Vagina (tissue), 2 donors: ENCODE results near the gene RESP18. TPM values are rescaled to one million over a fixed set of nuclear protein-coding genes. Genes with fewer than 3 reads are reported as not detected.

Source experiments
- DNase-seq, 2 donors: peaks; one replicate each; pipeline ENCODE4 v3.0.0-alpha.2; 2017; ENCODE audit errors: extremely low spot score in 2 of 2
- H3K27ac ChIP-seq: fragments of 200-600 bp; sonication (generic); one replicate; pipeline ENCODE4 v1.5.1; 2019
- H3K27me3 ChIP-seq: fragments of 200-600 bp; sonication (generic); one replicate; pipeline ENCODE4 v1.5.1; 2019
- H3K36me3 ChIP-seq, 2 donors: fragments of 200-600 bp; sonication (generic); one replicate each; pipeline ENCODE4 v1.5.1; 2017 to 2019
- H3K4me1 ChIP-seq: fragments of 200-600 bp; sonication (generic); one replicate; pipeline ENCODE4 v1.5.1; 2019
- H3K4me3 ChIP-seq, 2 donors: fragments of 200-600 bp; sonication (generic); 1 replicate in 1 of 2; 2 replicates in 1 of 2; pipeline ENCODE4 v1.5.1; 2016 to 2019
- H3K9me3 ChIP-seq: fragments of 200-600 bp; sonication (generic); one replicate; pipeline ENCODE4 v1.5.1; 2019
- POLR2A ChIP-seq, 2 donors: fragments of 450-650 bp; IDR thresholded peaks; one replicate each; pipeline ENCODE4 v1.6.1; 2017; ENCODE audit warnings: antibody characterized with exemption in 2 of 2, mild to moderate bottlenecking in 2 of 2, moderate library complexity in 2 of 2
- POLR2AphosphoS5 ChIP-seq, 2 donors: sonication (generic); formaldehyde crosslinking; IDR thresholded peaks; one replicate each; pipeline ENCODE4 v1.9.0; 2017; ENCODE audit warnings: antibody characterized with exemption in 2 of 2, mild to moderate bottlenecking in 2 of 2, low read depth in 1 of 2; ENCODE audit not compliant: insufficient read depth in 1 of 2
- intact Hi-C: fragments of 100-400 bp; cut with DNase I; formaldehyde crosslinking; loops from one replicate; pipeline ENCODE4 v1.15.1; 2023
- total RNA-seq: library from RNA; depleted of rRNA; stranded (reverse); fragments of >200 nt; gene quantifications from one replicate; pipeline ENCODE4 v1.2.3, GENCODE V29; 2016
- TF ChIP-seq, protein P1 (sequence below), 3 experiments: fragments of 450-650 bp in 2 of 3; fragments of 200-600 bp in 1 of 3; sonication (generic) in 1 of 3; IDR thresholded peaks; one replicate each; pipeline ENCODE4 v1.5.1; 2017 to 2019; ENCODE audit warnings: antibody characterized with exemption in 3 of 3, mild to moderate bottlenecking in 2 of 3, moderate library complexity in 2 of 3

The RESP18 gene
- total RNA-seq, 1 donor from 2014 or later, result not detected

DNA sequence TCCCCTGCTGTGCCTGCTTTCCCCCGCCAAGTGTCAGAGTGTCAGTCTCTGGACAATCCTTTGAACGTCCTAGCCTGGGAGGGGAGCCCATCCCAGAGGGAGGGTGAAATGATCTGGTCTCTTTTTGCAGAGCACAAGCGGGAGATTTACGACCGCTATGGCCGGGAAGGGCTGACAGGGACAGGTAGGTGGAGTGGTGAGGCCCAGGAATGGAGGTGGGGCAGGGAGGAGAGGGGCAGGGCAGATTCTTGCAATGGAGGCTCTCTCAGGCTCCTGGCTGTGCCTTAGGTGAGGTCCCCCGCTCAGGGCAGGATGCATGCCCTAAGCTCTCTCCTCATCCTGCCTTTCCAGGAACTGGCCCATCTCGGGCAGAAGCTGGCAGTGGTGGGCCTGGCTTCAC lies 51.0 kb downstream of the RESP18 start:
- no peak for TF ChIP-seq POLR2A (IDR thresholded peaks at IDR 0.05)
- TF ChIP-seq, protein P1, sequence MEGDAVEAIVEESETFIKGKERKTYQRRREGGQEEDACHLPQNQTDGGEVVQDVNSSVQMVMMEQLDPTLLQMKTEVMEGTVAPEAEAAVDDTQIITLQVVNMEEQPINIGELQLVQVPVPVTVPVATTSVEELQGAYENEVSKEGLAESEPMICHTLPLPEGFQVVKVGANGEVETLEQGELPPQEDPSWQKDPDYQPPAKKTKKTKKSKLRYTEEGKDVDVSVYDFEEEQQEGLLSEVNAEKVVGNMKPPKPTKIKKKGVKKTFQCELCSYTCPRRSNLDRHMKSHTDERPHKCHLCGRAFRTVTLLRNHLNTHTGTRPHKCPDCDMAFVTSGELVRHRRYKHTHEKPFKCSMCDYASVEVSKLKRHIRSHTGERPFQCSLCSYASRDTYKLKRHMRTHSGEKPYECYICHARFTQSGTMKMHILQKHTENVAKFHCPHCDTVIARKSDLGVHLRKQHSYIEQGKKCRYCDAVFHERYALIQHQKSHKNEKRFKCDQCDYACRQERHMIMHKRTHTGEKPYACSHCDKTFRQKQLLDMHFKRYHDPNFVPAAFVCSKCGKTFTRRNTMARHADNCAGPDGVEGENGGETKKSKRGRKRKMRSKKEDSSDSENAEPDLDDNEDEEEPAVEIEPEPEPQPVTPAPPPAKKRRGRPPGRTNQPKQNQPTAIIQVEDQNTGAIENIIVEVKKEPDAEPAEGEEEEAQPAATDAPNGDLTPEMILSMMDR (IDR thresholded peaks at IDR 0.05), result no peak
- TF ChIP-seq POLR2AphosphoS5 (IDR thresholded peaks at IDR 0.05; ENCODE audit: insufficient read depth in 1 of 2, low read depth in 1 of 2), result no peak
- peak overlapping the region; percentile 100 for H3K27ac ChIP-seq
- no peak overlapping the region for H3K4me3 ChIP-seq
- DNase-seq, result no peak
- peaks cover 0 to 43% of the 10 kb centered on the region in 2 donors for H3K36me3 ChIP-seq
- no peaks in the 10 kb centered on the region for H3K27me3 ChIP-seq
- no peaks in the 10 kb centered on the region for H3K9me3 ChIP-seq
- H3K4me1 ChIP-seq, result peaks cover 63% of the 10 kb centered on the region
- intact Hi-C loops, result no loop called here

DNA sequence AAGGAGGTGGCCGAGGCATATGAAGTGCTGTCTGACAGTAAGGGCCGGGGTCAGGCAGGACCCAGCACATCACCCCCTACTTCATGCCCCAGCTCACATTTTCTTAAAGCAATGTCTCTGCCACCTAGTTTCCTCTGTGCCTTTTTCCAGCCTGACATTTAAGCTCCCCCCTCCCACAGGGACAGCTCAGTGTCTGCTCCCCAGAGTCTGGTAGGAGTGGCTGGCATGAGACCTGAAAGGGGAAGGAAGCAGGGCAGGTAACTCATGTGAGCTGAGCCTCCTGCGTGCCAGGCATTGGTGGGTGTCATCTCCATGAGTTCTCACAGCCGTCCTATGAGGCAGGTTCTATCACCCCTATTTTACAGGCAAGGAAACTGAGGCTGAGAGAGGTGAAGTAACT lies 51.9 kb downstream of the RESP18 start:
- H3K27me3 ChIP-seq, result no peaks in the 10 kb centered on the region
- intact Hi-C loops, result no loop called here
- H3K4me1 ChIP-seq, result peaks cover 53% of the 10 kb centered on the region
- H3K27ac ChIP-seq, result peak overlapping the region; percentile 100
- H3K9me3 ChIP-seq, result no peaks in the 10 kb centered on the region
- H3K36me3 ChIP-seq, result peaks cover 0 to 43% of the 10 kb centered on the region in 2 donors
- no peak overlapping the region for H3K4me3 ChIP-seq
- TF ChIP-seq POLR2A (IDR thresholded peaks at IDR 0.05) (no peak), POLR2AphosphoS5 (IDR thresholded peaks at IDR 0.05; ENCODE audit: insufficient read depth in 1 of 2, low read depth in 1 of 2) (no peak)
- TF ChIP-seq, protein P1 (IDR thresholded peaks at IDR 0.05), result no peak
- DNase-seq, result no peak

DNA sequence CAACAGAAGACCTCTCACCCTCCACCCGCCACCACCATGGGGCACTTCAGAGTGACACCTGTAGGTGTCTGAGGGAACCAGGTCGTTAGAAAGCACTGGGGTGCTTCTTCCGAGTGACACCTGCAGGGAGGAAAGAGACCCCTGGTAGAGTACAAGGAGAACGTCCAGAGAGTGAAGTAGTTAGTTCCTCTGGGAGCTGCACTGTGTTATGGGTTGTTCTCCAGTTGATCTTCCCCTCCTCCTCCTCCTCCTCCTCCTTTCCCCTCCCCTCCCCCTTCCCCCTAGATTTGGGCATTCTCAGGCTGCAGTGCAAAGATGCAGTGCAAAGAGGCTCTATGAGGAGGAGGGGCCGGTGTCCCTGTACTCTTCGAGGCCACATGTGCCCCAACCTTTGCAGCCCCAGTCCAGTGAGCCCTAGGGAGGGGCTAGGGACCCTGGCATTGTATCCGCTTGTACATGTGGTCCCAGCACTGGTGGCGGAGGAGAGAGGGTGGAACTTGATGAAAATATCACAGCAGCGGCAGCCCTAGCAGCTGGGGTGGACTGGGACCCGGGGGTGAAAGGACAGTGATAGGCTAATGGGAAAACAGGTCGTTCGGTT lies 52.5 kb downstream of the RESP18 start:
- intact Hi-C loops, result loop anchor here (1.0 kb wide), 1 partner anchor 14 kb away; no protein-coding TSS in a partner anchor
- TF ChIP-seq POLR2AphosphoS5 (IDR thresholded peaks at IDR 0.05; ENCODE audit: insufficient read depth in 1 of 2, low read depth in 1 of 2) (no peak), POLR2A (IDR thresholded peaks at IDR 0.05) (no peak)
- TF ChIP-seq, protein P1 (IDR thresholded peaks at IDR 0.05), result no peak

DNA sequence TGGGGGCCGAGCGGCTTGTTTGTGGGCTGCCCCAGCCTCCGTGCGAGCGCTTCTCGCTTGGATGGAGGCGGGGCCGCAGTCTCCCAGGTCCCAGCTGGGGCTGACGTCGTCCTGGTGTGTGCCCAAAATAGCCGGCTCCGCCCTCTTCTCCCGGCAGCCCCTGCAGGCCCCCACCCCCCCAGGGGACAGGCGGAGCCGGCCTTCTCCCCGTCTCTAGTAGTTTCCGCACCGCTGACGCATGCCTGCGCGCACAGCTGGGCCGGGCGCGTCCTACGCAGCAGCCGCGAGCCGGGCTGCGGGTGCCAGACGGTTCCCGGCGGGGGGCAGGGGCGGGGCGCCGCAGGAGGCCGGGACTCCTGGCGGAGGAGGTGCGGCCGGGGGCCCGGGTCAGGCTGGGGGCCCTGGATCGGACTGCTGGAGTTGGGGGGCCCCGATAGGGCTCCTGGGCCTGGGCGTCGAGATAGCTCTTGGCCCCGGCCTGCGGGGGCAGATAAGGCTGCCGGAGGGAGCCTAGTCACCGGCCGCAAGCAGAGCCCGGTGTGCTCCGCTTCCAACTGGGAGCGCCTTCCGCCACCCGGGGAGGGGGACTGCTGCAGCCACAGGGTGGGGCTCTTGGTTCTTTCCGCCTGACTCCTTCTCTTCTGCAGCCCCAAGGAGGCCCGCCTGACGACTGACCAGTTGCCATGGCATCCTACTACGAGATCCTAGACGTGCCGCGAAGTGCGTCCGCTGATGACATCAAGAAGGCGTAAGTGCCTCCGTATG lies 53.2 kb downstream of the RESP18 start, which contains the start of gene DNAJB2:
TSS of gene DNAJB2 (plus strand) at position 216 of the 765 bp plus-strand sequence. CDS start at position 684, 468 bp downstream.
- H3K27me3 ChIP-seq, result no peaks in the 10 kb centered on the region
- H3K4me1 ChIP-seq, result peaks cover 40% of the 10 kb centered on the region
- peaks cover 0 to 33% of the 10 kb centered on the region in 2 donors for H3K36me3 ChIP-seq
- H3K27ac ChIP-seq, result peak within 1 kb of the TSS; percentile 100
- peak within 1 kb of the TSS; percentile 67 to 84 for H3K4me3 ChIP-seq
- TF ChIP-seq, protein P1 (IDR thresholded peaks at IDR 0.05), result peak in 2 of 3 experiments; percentile 1 to 13
- TF ChIP-seq POLR2AphosphoS5 (IDR thresholded peaks at IDR 0.05; ENCODE audit: insufficient read depth in 1 of 2, low read depth in 1 of 2) (peak; percentile 96 to 98), POLR2A (IDR thresholded peaks at IDR 0.05) (peak in 1 of 2 donors; percentile 83)
- intact Hi-C loops, result loop anchor here (1.0 kb wide), 1 partner anchor 15 kb away; no protein-coding TSS in a partner anchor
- no peaks in the 10 kb centered on the region for H3K9me3 ChIP-seq
- DNase-seq, result peak in 1 of 2 donors; percentile 99

More for the DNA sequence above, 52.5 kb downstream of the RESP18 start:
- Histone ChIP-seq H3K27me3 (no peaks in the 10 kb centered on the region), H3K27ac (peak overlapping the region; percentile 100), H3K4me1 (peaks cover 47% of the 10 kb centered on the region), H3K36me3 (peaks cover 0 to 40% of the 10 kb centered on the region in 2 donors), H3K4me3 (peak overlapping the region; percentile 67 to 84), H3K9me3 (no peaks in the 10 kb centered on the region)
- no peak for DNase-seq
